Measurements from ENCODE around the gene GSTO2.
A peak's percentile ranks its signal among the peaks of the same experiment; 100 is the strongest.
"Not testable (repeated sequence)": the region's sequence is repeated elsewhere in the genome, so short reads cannot be mapped to it uniquely, and the experiment has no call there.

Gene GSTO2

DNA sequence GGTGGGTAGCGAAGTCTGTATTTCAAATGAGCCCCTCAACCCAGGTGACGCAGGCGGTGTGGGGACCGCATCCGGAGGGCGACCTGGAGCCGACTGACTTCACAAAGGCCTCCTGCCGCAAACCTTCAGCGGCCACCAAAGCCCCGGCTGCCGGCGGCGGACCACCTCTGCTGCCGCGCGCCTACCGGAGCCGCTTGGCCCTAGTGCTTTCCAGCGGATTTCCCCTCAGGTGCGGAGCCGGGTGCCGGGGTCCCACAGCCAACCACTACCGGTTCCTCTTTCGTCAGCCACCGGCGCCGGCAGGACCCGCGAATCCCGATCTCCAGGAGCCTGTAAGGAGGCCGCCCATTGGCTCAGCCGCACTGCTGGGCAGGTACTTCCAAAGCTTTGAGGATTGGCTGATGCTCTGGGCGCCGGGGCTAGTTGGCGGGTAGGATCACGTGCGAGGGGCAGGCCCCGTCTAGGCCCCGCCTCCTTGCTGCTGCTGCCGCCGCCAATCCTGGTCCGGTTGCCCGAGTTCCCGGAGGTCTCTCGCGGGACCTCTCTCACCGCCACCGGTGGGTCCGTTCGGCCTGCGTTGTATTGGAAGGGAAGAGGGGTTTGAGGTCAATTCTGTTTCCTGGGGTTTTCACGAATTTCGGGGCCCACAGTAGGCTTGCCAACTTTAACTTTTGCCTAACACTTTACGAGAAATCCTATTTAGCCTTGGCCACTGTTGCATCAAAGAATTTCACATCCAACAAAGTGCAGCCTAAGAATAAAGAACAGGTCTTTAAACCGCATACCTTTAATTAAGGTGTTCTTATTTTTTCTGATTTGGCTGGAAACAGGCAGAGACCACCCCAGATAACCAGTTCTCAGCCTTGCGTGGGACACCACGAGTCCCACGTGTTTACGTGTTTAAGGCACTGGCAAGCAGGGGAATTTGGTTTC lies at the start of gene GSTO2:
GSTO2 (plus strand) TSS at position 472 of the 933 bp plus-strand sequence. CDS start 5,732 bp downstream, outside the sequence.
- peak; percentile 99 for DNase-seq

GRCh38 chr10:104220522-104220921 lies 48.5 kb upstream of the GSTO2 start:
- no peak for DNase-seq

GRCh38 chr10:104223304-104223703 lies 45.7 kb upstream of the GSTO2 start:
- DNase-seq: no peak

GRCh38 chr10:104230490-104230889 lies 38.5 kb upstream of the GSTO2 start:
- no peak for DNase-seq

DNA sequence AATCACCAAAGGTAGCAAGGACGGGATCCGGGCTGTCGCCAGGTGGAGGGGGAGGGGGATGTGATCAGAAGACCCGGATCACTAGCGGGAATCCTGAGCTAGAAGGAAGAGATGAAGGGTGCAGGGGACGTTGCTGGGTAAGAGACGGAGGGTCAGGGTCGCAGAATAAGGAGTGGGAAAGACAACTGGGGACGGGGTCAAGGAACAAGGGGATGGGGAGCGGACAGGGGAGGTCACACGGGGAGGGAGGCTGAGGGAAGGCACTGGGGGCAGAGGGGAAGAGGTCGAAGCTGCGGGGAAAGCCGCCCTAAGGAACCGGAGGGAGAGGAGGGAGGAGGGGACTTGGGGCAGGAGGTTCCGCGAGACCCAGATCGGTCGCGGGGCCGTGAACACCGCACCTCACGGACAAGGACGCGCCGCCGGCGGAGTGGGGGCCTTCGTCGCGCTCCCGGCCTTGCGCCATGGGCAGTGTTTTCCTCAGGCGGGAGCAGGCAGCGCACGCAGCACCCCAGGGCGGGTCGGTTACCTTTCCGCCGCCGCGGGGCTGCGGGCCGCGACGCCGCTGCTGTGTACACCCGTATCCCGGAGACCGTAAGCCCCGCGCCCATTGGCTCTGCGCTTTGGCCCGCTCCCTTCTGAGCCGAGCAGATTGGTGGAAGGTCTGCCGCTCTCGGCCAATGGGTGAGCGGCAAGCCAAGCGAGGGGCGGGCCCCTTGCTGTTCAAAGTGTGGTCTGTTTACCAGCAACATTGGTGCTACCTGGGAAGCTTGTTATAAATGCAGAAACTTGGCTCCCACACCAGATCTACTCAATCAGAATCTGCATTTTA lies 37.0 kb upstream of the GSTO2 start, which contains the start of gene CFAP43:
CFAP43 (minus strand) TSS at position 581 of the 829 bp plus-strand sequence; CDS start at position 463, 118 bp downstream.
- peak; percentile 99 for DNase-seq

DNA sequence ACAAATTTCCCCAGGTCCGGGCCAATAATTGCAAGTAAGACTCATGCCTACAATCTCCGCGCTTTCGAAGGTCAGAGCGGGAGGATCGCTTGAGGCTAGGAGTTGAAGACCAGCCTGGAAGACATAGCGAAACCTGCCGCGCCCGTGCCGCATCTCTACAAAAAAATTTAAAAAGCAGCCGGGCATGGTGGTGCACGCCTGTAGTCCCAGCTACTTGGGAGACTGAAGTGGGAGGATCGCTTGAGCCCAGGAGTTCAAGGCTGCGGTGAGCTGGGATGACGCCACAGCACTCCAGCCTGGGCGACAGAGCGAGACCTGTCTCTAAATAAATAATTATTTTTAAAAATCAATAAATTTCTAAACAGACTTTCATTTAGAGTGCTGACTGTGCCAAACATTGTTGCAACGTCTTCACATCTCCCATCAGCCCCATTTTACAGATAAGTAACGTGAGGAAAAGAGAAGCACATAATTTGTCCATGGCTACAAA lies 36.3 kb upstream of the GSTO2 start:
- DNase-seq: no peak

GRCh38 chr10:104233817-104234216 lies 35.2 kb upstream of the GSTO2 start:
- no peak for DNase-seq

DNA sequence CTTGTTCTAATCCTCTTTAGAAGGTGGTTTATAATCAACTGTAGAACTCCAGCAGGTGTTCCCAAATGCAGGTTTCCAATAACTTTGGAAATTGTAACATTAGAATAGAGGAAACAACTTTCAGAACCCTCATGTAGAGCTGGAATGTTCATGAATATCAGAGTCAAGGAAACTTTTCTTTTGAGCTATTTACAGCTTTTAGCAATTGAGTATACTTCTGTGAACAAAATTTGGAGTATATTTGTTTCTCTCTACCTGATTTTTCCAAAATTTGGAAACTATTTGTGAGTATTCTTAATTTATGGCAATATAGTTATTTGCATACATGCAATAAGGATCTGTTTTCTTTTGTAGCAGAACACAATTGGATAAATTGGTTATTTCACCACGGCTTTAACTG lies 34.0 kb upstream of the GSTO2 start:
- no peak for DNase-seq

- DNase-seq: no peak
These were observed 33.2 kb upstream of the GSTO2 start for GRCh38 chr10:104235801-104236200.

DNA sequence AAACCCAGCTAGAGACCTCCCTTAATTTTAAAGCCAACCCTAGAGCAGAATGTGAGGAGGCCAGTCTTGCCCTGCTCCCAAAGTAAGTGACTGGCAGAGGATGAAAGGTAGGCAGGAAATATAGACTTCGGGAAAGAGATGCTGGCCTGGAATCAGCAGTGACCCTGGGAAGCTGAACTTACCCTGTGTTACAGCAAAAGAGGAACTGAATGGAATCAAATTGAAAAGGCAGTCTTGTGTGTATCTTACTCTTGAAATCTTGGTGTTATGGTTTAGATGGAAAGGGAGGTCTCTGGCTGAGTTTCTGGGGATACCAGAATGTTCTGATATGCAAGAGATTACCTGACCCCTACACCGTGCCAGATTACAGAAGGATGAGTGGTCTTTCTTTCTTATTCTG lies 28.9 kb upstream of the GSTO2 start:
- DNase-seq: no peak

DNA sequence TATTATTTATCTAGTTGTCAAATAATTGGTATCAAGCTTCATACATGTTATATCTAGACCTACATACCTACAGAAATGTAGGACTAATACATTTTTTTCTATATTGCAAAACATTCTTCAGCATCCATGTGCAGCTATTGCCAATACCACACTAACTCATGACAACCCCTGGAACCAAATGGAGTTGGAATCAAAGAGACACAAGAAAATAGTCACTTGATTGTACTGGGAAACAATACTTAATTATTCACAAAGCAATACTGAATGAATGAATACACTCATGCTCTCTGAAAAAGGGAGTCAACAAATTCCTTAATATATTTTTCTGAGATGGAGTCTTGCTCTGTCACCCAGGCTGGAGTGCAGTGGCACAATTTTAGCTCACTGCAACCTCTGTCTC lies 26.4 kb upstream of the GSTO2 start:
- no peak for DNase-seq

- DNase-seq: not testable (repeated sequence)
These were observed 26.0 kb upstream of the GSTO2 start for GRCh38 chr10:104243009-104243408.

DNA sequence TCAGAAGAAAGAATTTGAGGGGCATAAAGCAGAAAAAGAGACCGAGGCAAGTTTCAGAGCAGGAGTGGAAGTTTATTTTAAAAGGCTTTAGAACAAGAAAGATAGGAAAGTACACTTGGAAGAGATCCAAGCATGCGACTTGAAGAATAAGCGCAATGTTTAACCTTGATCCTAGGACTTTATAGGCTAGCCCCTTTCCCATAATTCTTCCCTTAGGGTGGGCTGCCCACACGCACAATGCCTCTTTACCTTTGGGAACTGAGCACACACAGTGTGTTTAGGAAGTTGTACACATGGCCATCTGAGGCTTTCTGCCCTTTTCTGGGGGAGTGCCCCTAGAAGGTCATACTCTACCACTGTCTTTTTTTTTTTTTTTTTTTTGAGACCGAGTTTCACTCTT lies 25.5 kb upstream of the GSTO2 start:
- no peak for DNase-seq

DNA sequence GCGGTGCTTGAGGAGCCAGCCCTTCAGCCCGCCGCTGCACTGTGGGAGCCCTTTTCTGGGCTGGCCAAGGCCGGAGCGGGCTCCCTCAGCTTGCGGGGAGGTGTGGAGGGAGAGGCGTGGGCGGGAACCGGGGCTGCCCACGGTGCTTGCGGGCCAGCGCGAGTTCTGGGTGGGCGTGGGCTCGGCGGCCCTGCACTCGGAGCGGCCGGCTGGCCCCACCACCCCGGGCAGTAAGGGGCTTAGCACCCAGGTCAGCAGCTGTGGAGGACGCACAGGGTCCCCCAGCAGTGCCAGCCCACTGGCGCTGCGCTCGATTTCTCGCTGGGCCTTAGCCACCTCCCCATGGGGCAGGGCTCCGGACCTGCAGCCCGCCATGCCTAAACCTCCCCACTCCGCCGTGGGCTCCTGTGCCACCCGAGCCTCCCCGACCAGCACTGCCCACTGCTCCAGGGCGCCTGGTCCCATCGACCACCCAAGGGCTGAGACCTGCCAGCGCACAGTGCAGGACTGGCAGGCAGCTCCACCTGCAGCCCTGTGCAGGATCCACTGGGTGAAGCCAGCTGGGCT lies 23.8 kb upstream of the GSTO2 start:
- DNase-seq: no peak

DNA sequence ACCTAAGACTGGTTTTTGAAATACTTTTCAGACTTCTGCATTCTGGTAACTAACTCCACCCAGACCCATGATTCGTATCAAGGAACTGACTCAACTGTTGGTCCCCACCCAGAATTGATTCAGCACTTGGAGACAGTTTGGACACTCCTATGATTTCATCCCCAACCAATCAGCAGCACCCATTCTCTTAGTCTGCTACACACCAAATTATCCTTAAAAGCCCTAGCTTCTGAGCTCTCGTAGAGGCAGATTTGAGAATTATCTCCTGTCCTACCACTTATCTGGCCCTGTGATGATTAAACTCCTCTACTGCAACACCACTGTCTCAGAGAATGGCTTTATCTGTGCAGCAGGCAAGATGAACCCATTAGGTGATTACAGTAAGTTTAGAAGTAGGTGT lies 22.0 kb upstream of the GSTO2 start:
- DNase-seq: no peak

DNA sequence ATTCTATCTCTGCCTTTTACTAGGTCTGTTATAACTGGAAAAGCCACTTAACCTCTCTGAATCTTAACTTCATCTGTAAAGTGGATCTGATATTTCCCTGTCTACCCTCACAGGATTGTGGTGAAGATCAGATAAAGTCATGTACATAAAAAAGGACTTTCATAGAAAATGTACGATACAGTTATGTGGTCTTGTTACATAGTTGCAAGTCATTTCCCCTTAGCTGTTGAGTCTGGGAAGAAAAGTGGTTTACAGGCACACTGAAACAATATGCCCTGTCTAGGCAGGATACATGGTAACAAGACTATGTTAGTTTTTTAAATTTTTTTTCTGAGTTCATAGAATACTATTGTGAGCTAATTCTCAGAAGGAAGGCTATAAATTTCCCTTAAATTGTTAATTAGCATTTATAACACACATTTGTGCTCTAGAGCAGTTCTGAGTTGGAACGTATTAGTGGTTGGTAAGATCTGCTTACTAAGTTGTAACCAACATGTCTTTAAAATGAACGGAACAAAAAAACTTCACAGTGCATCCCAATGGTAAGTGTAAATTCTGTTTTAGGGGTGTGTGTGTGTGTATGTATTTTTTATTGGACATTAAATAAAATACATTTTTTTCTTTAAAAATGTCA lies 21.4 kb upstream of the GSTO2 start:
- no peak for DNase-seq

GRCh38 chr10:104248931-104249330 lies 20.1 kb upstream of the GSTO2 start:
- not testable (repeated sequence) for DNase-seq

GRCh38 chr10:104250371-104250770 lies 18.6 kb upstream of the GSTO2 start:
- no peak for DNase-seq

DNA sequence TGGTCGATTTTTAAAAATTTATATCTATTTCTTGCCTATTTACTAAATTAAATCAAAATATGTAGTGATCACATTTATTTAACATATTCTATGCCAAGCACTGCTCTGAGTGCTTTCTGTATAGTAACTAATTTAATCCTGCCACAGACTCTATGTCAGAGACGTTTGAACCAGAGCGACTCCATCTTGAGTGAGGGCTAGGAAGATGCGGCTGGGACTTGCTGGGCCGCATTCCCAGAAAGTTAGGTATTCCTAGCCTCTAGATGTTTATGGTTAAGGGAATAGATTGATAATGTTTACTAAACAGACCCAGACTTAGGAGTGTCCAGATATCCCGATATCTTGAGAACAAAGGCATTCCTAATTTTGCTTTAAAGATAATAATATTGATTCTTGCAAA lies 17.5 kb upstream of the GSTO2 start:
- no peak for DNase-seq

DNA sequence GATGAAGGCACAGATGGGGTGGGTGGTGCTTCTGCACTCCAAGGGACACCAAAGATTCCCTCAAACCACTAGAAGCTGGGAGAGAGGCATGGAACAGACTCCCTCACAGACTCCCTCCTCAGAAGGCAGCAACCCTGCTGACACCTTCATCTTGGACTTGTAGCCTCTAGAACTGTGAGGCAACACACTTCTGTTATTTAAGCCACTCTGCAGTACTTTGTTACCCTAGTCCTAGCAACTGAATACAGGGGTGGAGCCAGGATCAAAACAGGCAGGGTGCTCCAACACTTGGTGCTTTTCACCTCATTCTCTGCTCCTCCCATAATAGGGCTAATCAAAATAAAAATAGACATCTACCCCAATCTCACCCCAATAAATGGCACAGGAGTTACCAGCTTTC lies 16.6 kb upstream of the GSTO2 start:
- DNase-seq: no peak

DNA sequence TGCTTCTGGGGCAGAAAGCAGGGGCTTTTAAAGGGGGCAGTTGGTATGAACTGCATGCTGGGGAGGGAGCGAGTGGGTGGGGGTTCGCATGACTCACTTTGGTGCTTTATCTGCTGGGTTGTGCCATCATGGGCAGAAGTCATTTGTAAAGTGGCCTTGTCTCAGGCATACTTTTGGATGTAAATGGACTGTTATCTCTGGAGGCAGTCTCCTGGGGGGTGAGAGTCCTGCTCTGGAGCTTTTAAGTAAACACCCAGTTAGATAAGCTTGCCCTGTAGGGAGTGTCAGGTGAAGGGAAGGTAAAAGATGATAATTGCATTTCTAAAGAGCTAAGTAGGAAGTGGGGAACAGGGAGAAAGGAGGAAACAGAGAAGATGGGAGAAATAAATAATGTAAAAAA lies 15.9 kb upstream of the GSTO2 start:
- DNase-seq: peak; percentile 22

DNA sequence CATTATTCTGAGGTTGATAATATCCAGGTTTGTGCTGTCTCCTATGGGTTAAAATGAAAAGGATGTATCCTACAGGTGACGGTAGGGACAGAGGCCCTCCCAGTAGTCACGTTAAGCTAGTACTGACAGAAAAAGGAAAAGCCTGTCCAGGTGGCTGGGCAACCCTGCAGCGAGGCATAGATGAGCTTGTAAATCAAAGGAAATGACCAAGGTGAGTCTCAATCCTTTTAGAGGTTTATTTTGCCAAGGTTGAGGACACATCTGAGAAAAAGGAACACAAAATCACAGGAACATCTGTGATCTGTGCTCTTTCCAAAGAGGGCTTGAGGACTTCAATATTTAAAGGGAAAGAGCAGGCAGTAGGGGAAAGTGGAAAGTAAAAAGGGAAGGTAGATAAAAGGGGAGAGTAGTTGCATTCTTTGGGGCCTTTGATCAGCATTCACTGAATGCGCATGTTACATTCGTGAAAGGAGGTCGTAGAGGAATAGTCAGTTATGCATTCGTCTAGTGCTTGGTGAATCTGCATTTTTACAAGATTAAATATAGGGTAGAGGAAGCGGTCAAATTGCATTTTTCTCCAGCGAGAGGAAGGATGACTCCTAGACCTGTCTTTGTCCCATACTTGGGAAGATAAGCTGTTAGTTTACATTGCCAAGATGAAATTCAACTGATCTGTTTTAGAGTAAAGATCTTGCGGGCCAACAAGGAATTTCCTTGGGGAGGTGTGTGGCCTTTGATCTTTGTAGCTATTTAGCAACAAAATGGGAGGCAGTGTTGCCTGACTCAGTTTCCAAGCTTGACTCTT lies 15.2 kb upstream of the GSTO2 start:
- DNase-seq: no peak

Data from activated naive CD4-positive, alpha-beta T cell treated with anti-CD3 and anti-CD28 coated beads, Interleukin-2, amount 50 U/mL, for 16 hours (primary cell).